ENCODE measurements around the gene ARAF. TPM values are rescaled to one million over a fixed set of nuclear protein-coding genes. Genes with fewer than 3 reads are reported as not detected.
A peak's percentile ranks its signal among the peaks of the same experiment; 100 is the strongest.

ARAF gene
- total and polyA plus RNA-seq, 2 of the 8 experiments (the other 6 are each of a cell fraction or from before 2014, with no cell fraction given), result 39.0 to 45.2 TPM

DNA sequence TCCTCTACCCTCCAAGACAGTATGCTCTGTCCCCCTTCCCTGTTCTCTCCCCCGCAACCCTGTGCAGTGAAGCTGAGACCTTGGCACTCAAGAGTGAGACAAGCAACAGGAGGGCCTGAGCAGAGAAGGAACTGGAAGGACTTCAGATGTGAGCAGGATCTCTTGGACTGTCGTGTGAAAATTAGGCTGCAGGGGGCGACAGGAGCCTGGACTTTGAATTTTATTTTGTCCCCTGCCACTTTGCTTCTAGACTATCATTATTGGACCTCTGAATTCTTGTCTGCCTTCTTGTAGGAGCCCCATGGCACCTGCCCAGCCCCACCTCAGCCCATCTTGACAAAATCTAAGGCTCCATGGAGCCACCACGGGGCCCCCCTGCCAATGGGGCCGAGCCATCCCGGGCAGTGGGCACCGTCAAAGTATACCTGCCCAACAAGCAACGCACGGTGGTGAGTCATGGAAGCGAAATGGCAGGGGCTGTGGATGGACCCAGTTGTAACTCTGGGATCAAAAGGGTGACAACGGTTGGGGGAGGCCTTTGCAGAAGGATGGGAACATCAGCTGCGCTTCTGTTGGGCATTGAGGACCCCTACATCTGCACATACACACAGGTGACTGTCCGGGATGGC lies 1.7 kb downstream of the ARAF start:
- POLR2A ChIA-PET (ENCODE audit: partially characterized antibody), result interaction anchor here (0.9 to 1.6 kb wide), 2 partner anchors 9 to 22 kb away, joined by 3 read pairs; no protein-coding TSS in a partner anchor
- Histone ChIP-seq H2AK5ac (ENCODE audit: low read depth, low read length) (no peak overlapping the region), H3K36me3 (ENCODE audit: control insufficient read depth in 2 of 4, insufficient read depth in 4 of 4, low read length in 3 of 4) (peaks cover 4 to 35% (median 18%) of the 10 kb centered on the region in 4 experiments; a peak in 7 of 8 replicates), H3K23ac (ENCODE audit: insufficient read length) (no peak overlapping the region), H4K8ac (ENCODE audit: extremely low read depth, insufficient read depth, low read length) (no peak overlapping the region), H3K4me2 (ENCODE audit: insufficient read depth in 1 of 2, low read depth in 2 of 2, low read length in 2 of 2) (no peak overlapping the region; a peak in 1 of 4 replicates), H3K27me3 (replicated peaks in 1 of 4; ENCODE audit: control insufficient read depth in 3 of 4, extremely low read depth in 1 of 4, insufficient read depth in 3 of 4, low read length in 3 of 4) (no peaks in the 10 kb centered on the region), H3K9me3 (ENCODE audit: insufficient read depth in 2 of 2, low read depth in 1 of 2, low read length in 1 of 2) (no peaks in the 10 kb centered on the region), H3K56ac (replicated peaks; ENCODE audit: insufficient read length, low read depth, low read length) (no peak overlapping the region), H3K27ac (ENCODE audit: low read depth, low read length) (no peak overlapping the region), H3K18ac (ENCODE audit: extremely low read depth, low read length) (no peak overlapping the region), H3K4me3 (ENCODE audit: extremely low read depth in 1 of 4, insufficient read depth in 2 of 4, low read depth in 3 of 4, low read length in 4 of 4) (no peak overlapping the region), H4K5ac (ENCODE audit: insufficient read length, low read depth, low read length) (no peak overlapping the region), H2BK5ac (ENCODE audit: low read depth, low read length) (no peak overlapping the region), H3K4me1 (replicated peaks in 1 of 4; ENCODE audit: control insufficient read depth in 3 of 4, insufficient read depth in 4 of 4, low read length in 3 of 4) (no peaks in the 10 kb centered on the region), H2BK120ac (replicated peaks; ENCODE audit: low read depth, low read length) (no peak overlapping the region), H3K9ac (replicated peaks in 1 of 4; ENCODE audit: extremely low read depth in 1 of 4, low read depth in 3 of 4, low read length in 3 of 4) (no peak overlapping the region), H2BK20ac (ENCODE audit: low read length) (no peak overlapping the region), H4K20me1 (replicated peaks in 1 of 2; ENCODE audit: control insufficient read depth in 1 of 2, insufficient read depth in 2 of 2, low read length in 2 of 2) (peaks cover 0 to 2% of the 10 kb centered on the region in 2 experiments), H2BK15ac (ENCODE audit: low read length) (no peak overlapping the region), H3K23me2 (ENCODE audit: low read depth, low read length) (peaks cover 5% of the 10 kb centered on the region), H3K4ac (replicated peaks; ENCODE audit: insufficient read length, low read depth, low read length) (no peak overlapping the region), H4K91ac (replicated peaks; ENCODE audit: insufficient read length, low read length) (no peak overlapping the region), H2AFZ (ENCODE audit: low read length) (no peak overlapping the region), H3K79me2 (ENCODE audit: control insufficient read depth in 1 of 2, insufficient read depth in 2 of 2, low read length in 2 of 2) (peaks cover 0 to 7% of the 10 kb centered on the region in 2 experiments; a peak in 1 of 4 replicates), H3K79me1 (ENCODE audit: low read depth, low read length) (no peaks in the 10 kb centered on the region), H2BK12ac (ENCODE audit: low read depth, low read length) (no peak overlapping the region), H3K14ac (ENCODE audit: insufficient read length) (no peak overlapping the region)
- CTCF ChIA-PET (ENCODE audit: partially characterized antibody), result interaction anchor here (0.7 to 1.8 kb wide), 4 partner anchors 17 to 68 kb away, joined by 3 to 4 read pairs (median 4); no protein-coding TSS in a partner anchor
- no peak for DNase-seq (ENCODE audit: low read depth in 1 of 2, low spot score in 2 of 2)
- peak; percentile 32 for FAIRE-seq
- 100% methylated on average over 4 of the region's 13 CpGs; no CpG with 5 or more reads in 1 of the 2 experiments for WGBS, 2 experiments (ENCODE audit: extremely low coverage in 1 of 2, insufficient coverage in 1 of 2, insufficient read length in 1 of 2, insufficient replicate concordance in 2 of 2, low coverage in 1 of 2, low lambda C conversion rate in 2 of 2, missing lambda C conversion rate in 1 of 2)
- TF ChIP-seq SAP30 (IDR thresholded peaks at IDR 0.05; ENCODE audit: insufficient read depth, insufficient replicate concordance, low read length), result no peak
- TF ChIP-seq GABPA (IDR thresholded peaks at IDR 0.05; ENCODE audit: borderline replicate concordance, insufficient read depth, low read length), result no peak
- TF ChIP-seq EGR1 (IDR thresholded peaks at IDR 0.05; ENCODE audit: borderline replicate concordance, low read depth, low read length), result no peak
- no peak for TF ChIP-seq PHF8 (conservative IDR thresholded peaks at IDR 0.05; ENCODE audit: low read depth, low read length)
- TF ChIP-seq RAD21 (IDR thresholded peaks at IDR 0.05 in 1 of 2, conservative IDR thresholded peaks at IDR 0.05 in 1 of 2; ENCODE audit: low read depth in 2 of 2, low read length in 2 of 2), result peak; percentile 57 to 63; a peak in 3 of 4 replicates
- TF ChIP-seq NRF1 (IDR thresholded peaks at IDR 0.05; ENCODE audit: low read depth, low read length), result no peak
- TF ChIP-seq TAF7 (optimal IDR thresholded peaks at IDR 0.05; ENCODE audit: borderline replicate concordance, low read depth, low read length), result no peak
- TF ChIP-seq TEAD4 (IDR thresholded peaks at IDR 0.05; ENCODE audit: low read depth, low read length), result no peak
- TF ChIP-seq HDAC2 (IDR thresholded peaks at IDR 0.05; ENCODE audit: borderline replicate concordance in 1 of 2, low read depth in 2 of 2, low read length in 2 of 2), result no peak

Data from H1 (cell line).